Activated B cell treated with CpG ODN at 0.5 μM for 24 hours (primary cell): Measurements from ENCODE around the gene MCOLN1. TPM values are rescaled to one million over a fixed set of nuclear protein-coding genes. Genes with fewer than 3 reads are reported as not detected.
"Not testable (repeated sequence)": the region's sequence is repeated elsewhere in the genome, so short reads cannot be mapped to it uniquely, and the experiment has no call there.

Experiments used
- ATAC-seq: fragments of 200-7000 bp; cut with Tn5 transposase; one replicate; pipeline ENCODE4 v1.10.0; 2021; ENCODE audit warnings: low read depth, mild to moderate bottlenecking, moderate library complexity
- CTCF ChIA-PET: fragments of 350-600 bp; sonication (Branson Sonifier 250); formaldehyde crosslinking; loops from one replicate; lab custom pipeline; 2021; ENCODE audit warnings: antibody characterized with exemption; lab: Charles Lee
- POLR2A ChIA-PET: fragments of 350-600 bp; sonication (Branson Sonifier 250); formaldehyde crosslinking; loops from one replicate; lab custom pipeline; 2021; ENCODE audit warnings: antibody characterized with exemption; lab: Charles Lee
- DNase-seq: peaks from one replicate; pipeline ENCODE4 v3.0.0; 2022
- H3K27ac Mint-ChIP-seq: one replicate; pipeline ENCODE4 v1.8.0; 2020; ENCODE audit warnings: mixed read lengths
- H3K27me3 Mint-ChIP-seq: one replicate; pipeline ENCODE4 v1.8.0; 2021; ENCODE audit warnings: mixed read lengths
- H3K36me3 Mint-ChIP-seq: one replicate; pipeline ENCODE4 v1.8.0; 2021; ENCODE audit warnings: low read depth, mixed read lengths
- H3K4me1 Mint-ChIP-seq: one replicate; pipeline ENCODE4 v1.8.0; 2021; ENCODE audit warnings: mixed read lengths
- H3K4me3 Mint-ChIP-seq: one replicate; pipeline ENCODE4 v1.8.0; 2020; ENCODE audit warnings: mild to moderate bottlenecking, mixed read lengths
- H3K9me3 Mint-ChIP-seq: one replicate; pipeline ENCODE4 v1.8.0; 2020; ENCODE audit warnings: mixed read lengths
- CTCF ChIP-seq: fragments of 200-600 bp; IDR thresholded peaks from one replicate; pipeline ENCODE4 v1.8.0; 2022; ENCODE audit warnings: antibody characterized with exemption, mild to moderate bottlenecking
- intact Hi-C: fragments of 100-400 bp; cut with micrococcal nuclease; formaldehyde crosslinking; loops from one replicate; pipeline ENCODE4 v1.15.1; 2024
- total RNA-seq: library from RNA; stranded (reverse); gene quantifications from 2 replicates; pipeline ENCODE4 v1.2.3, GENCODE V29; 2022

MCOLN1 gene
- total RNA-seq, 1 donor from 2014 or later: 13.7 TPM

GRCh38 chr19:7565332-7565731 is 42.9 kb downstream of the MCOLN1 start:
- H3K4me1 Mint-ChIP-seq: peaks cover 2% of the 10 kb centered on the region
- CTCF ChIA-PET: interaction anchor here (1.4 kb wide), 1 partner anchor 436 kb away, joined by 3 read pairs; no protein-coding TSS in a partner anchor
- no peak overlapping the region for H3K4me3 Mint-ChIP-seq
- POLR2A ChIA-PET: no interaction called here
- no peak for DNase-seq
- no peaks in the 10 kb centered on the region for H3K9me3 Mint-ChIP-seq
- intact Hi-C loops: loop anchor here (5.0 kb wide), 1 partner anchor 377 kb away; the partner anchor contains the start of gene TIMM44
- no peak overlapping the region for H3K27ac Mint-ChIP-seq
- ATAC-seq: no peak
- no peaks in the 10 kb centered on the region for H3K27me3 Mint-ChIP-seq
- peaks cover 9% of the 10 kb centered on the region for H3K36me3 Mint-ChIP-seq
- no peak for TF ChIP-seq CTCF

GRCh38 chr19:7570761-7571160 is 48.3 kb downstream of the MCOLN1 start:
- no peaks in the 10 kb centered on the region for H3K36me3 Mint-ChIP-seq
- H3K9me3 Mint-ChIP-seq: no peaks in the 10 kb centered on the region
- intact Hi-C loops: no loop called here
- POLR2A ChIA-PET: no interaction called here
- H3K4me3 Mint-ChIP-seq: no peak overlapping the region
- peaks cover 3% of the 10 kb centered on the region for H3K27me3 Mint-ChIP-seq
- H3K27ac Mint-ChIP-seq: no peak overlapping the region
- no peak for DNase-seq
- H3K4me1 Mint-ChIP-seq: peaks cover 2% of the 10 kb centered on the region
- TF ChIP-seq CTCF: no peak
- ATAC-seq: no peak
- CTCF ChIA-PET: no interaction called here

GRCh38 chr19:7575434-7576040 is 53.1 kb downstream of the MCOLN1 start:
- CTCF ChIA-PET: no interaction called here

GRCh38 chr19:7577422-7577821 is 55.0 kb downstream of the MCOLN1 start:
- H3K9me3 Mint-ChIP-seq, intact Hi-C loops, POLR2A ChIA-PET, ATAC-seq, H3K27me3 Mint-ChIP-seq, H3K36me3 Mint-ChIP-seq, H3K4me3 Mint-ChIP-seq, DNase-seq, H3K27ac Mint-ChIP-seq, H3K4me1 Mint-ChIP-seq: not testable (repeated sequence)
- CTCF ChIA-PET: interaction anchor here (2.0 kb wide), 1 partner anchor 9 kb away, joined by 6 read pairs; no protein-coding TSS in a partner anchor

More at GRCh38 chr19:7575434-7576040, 53.1 kb downstream of the MCOLN1 start:
- ATAC-seq (no peak), DNase-seq (no peak)
- Mint-ChIP-seq H3K27ac (no peak overlapping the region), H3K4me1 (no peaks in the 10 kb centered on the region), H3K9me3 (no peaks in the 10 kb centered on the region), H3K36me3 (no peaks in the 10 kb centered on the region), H3K27me3 (peaks cover 5% of the 10 kb centered on the region), H3K4me3 (no peak overlapping the region)
- POLR2A ChIA-PET: interaction anchor here (0.7 kb wide), 1 partner anchor 225 kb away, joined by 7 read pairs; no protein-coding TSS in a partner anchor
- no peak for TF ChIP-seq CTCF
- intact Hi-C loops: no loop called here

GRCh38 chr19:7578127-7578526 is 55.7 kb downstream of the MCOLN1 start:
- Mint-ChIP-seq H3K9me3 (no peaks in the 10 kb centered on the region), H3K27ac (no peak overlapping the region), H3K36me3 (no peaks in the 10 kb centered on the region), H3K27me3 (peaks cover 9% of the 10 kb centered on the region), H3K4me1 (no peaks in the 10 kb centered on the region), H3K4me3 (no peak overlapping the region)
- no peak for DNase-seq
- TF ChIP-seq CTCF: no peak
- POLR2A ChIA-PET: no interaction called here
- CTCF ChIA-PET: interaction anchor here (2.0 kb wide), 1 partner anchor 10 kb away, joined by 6 read pairs; no protein-coding TSS in a partner anchor
- intact Hi-C loops: no loop called here
- no peak for ATAC-seq
